HG03135 (cell line): Measurements from ENCODE around the gene UGT1A1.

Experiments used
- ATAC-seq: cut with Tn5 transposase; IDR thresholded peaks from one replicate; pipeline ENCODE4 v1.9.1; 2021; ENCODE audit warnings: mild to moderate bottlenecking, moderate library complexity; ENCODE audit not compliant: unreplicated experiment

UGT1A1 gene

DNA sequence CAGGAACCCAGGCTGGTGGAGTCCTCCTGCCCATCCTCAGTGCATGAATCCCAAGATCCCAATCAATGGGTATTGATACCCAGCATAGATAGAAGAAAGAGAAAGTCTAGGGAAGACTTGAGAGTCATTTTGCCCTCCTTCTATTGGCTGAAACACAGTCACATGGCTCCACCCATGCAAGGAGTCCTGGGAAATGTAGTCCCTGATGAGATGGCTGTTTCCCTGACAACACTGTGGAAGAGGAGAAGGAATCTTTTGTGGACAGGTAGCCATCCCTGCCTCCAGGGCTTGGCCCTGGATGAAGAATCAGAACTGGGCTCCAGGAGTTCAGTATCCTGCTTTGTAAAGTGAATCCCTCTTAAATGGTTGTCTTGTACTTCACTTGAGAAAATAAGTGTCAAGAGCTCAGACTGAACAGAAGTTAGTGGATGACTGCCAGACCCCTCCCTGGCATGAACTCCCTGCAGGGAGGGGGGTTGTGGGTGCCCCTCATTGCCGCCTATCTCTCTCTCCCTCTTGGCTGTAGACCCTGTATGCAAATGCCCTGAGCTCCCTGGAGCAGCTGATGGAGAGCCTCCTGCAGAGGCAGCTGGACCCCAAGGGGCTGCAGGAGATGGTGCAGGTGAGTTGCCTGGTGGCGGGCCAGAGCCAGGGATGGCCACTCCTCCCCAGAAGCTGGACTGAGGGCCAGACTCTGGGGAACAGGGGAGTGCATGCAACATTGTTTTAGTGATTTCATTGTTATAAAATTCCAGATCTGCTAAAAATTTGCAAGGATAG lies 54.2 kb downstream of the UGT1A1 start:
- ATAC-seq: no peak

DNA sequence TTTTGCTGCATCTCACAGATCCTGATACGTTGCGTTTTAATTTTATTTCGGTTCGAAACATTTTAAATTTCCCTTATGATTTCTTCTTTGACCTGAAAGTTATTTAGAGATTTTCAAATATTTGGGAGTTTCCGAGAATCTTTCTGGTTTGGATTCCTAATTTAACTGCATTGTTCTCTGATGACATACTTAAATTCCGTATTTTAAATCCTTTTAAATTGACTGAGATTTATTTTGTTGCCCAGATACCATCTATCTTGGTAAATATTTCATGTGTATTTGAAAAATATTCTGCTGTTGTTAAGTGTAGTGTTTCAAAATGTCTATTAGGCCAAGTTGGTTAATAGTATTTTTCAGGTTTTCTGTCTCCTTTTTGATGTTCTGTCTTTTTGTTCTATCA lies 55.8 kb downstream of the UGT1A1 start:
- no peak for ATAC-seq

DNA sequence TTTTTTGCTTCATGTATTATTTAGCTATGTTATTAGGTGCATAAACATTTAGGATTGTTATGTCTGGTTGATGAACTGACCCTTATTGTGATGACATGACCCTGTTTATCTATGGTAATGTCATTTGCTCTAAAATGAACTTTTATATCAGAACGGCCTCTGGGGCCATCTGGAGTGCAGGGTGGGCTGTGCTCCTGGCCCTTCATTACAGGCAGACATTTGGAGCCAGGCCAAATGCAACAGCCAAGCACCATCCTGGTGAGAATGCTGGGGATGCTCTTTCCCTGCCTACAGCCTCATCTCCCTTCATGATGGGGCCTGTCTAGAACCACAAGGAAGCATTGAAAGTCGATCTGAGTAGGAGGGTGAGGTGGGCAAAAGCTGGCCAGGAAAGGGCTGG lies 56.3 kb downstream of the UGT1A1 start:
- ATAC-seq: no peak

DNA sequence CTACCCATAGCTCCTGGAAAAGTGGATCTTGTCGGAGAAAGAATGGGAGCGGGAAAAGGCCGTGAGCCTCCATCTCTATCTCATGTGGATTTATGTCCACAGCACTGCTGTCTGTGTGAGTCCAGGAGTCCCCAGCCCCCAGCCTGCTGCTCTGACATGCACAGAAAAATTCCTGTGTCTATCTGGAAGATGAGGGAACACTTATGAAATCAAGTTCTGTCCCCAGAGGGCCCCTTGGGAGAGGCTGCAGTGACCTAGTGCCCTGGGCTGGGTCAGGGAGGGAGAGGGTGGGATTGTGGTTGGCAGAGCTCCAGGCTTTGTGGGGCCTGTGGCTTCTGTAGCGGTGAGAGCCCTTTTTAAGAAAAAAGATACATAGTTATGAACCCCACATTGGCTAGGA lies 56.7 kb downstream of the UGT1A1 start:
- no peak for ATAC-seq

DNA sequence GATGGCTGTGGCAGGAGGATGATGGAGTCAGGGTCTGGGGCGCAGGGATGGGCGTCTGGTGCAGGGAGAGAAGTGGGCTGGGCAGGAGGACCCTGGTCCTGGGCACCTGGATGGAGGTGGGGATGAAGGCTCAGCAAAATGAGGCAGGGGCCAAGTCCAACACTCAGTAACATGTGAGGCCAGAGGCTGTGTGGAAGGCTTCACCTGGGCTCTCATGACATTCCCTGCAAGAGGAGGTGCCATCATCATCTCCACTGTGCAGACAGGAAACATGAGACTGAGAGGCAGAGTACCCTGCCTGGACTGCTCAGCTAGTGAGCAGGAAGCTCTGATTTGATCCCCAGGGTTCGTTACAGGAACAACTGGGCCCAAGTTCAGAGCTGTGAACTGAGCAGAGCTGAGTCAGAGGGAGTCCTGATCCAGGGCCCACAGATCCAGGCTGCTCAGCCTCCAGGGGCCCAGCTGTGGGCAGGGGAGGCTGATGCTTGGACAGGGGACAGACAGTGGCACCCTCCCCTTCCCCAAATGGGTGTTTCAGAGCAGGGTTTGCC lies 57.4 kb downstream of the UGT1A1 start:
- ATAC-seq: no peak

DNA sequence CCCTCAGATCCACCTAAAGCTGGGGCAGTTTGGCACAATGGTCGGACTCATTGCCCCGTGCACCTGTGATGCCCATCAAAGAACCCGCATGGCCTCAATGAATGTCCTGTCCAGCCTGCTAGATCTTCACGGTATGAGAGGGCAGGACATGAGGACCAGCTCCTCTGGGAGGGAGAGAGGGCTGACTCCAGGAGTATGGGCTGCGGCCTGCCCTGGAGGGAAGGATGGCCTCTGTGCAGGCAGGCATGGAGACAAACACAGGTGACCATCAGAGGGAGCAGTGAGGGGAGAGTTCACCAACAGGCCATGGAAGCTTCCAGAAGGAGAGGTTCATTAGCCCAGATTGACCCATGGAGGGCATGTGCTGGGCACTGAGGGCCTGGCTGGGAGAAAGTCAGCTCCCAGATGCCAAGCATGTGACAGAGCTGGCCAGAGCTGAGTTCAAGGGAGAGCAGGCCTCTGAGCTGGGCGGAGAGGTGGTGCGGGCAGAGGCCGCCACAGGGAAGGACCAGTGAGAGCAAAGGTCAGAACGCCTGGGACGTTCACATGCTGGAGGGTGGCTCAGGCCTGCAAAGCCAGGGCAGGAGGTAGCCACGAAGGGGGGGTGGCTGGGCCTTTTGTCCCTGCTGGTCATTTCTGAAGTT lies 58.0 kb downstream of the UGT1A1 start:
- ATAC-seq: no peak

DNA sequence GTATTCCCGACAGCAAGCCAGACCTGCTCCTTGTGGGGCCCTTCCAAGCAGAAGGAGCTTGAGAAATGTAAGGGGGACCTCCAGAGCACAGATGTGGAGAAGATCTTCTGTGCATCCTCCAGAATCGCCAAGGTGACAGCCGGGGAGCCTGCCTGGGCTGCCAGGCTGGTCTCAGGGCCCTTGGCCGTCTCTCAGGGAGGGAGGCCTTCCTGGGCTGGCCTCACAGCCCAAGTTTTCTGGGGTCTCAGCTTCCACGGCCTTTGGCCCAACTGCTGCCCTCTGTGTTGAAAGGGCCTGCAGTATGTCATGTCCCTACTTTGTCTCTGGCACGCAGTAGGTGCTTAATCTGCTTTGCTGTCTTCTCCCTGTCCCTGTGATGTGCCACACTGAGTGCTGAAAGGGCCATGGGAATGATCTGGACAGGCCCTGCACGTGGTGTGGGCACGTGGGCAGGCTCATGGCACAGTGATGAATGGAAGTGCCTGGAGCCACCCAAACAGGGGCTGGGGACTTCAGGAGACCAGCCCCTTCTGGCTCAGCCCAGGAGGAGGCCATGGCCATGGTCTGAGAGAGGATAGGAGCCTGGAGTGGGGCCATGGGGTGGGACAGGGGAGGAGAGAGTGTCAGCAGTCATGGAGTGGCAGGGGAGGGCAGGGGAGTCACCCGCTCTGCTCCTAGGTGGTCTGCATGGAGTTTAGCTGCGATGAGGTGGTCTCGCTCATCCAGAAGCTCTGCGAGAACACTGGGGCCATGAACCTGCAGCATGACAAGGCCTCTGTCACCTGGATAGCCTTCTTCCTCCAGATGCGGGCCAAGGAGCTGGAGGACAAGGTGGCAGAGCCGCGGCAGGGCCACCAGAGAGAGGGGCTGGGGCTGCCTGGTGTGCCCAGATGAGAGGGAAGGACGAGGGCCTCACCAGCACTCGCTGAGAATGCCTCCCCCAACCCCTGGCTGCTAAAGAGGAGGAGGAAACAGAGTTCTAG lies 58.9 kb downstream of the UGT1A1 start:
- no peak for ATAC-seq

DNA sequence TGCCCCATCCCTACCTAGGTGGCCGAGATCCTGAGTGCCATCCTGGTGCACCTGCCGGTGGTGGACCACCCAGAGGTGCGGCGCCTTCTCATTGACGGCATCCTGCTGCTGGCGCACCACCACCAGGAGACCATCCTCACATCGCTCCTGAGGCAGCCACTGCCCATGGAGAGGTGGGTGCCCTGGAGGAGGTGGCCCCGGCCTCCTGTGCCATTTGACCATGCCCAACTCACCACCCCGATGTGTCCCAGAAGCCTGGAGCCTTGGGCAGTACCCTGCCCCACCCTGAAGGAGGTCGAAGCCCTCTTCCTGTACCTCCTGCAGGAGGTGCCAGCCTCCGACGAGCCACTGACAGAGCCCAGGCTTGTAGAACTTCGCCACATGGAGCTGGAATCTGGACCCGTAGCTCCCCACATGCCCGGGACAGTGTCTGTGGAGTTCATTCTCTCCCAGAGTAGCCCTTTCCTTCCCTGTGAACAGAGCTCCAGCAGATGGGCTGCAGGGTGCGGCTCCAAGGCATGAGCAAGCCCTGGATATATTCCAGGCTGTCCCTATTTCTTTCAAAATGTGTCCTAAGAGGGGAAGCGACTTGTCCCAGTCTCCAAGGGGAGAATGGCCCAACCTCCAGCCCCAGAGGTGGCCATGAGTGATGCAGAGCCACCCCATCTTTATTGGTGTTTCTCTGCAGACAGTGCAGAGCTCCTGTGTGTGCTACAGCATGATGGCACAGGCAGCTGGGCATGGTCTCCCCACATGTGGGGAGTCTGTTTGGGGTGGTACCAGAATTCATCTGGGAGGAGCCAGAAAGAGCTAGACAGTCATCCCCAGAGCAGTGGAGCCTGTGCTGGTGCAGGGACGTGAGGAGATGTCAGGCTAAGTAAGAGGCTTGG lies 60.1 kb downstream of the UGT1A1 start:
- ATAC-seq: no peak

DNA sequence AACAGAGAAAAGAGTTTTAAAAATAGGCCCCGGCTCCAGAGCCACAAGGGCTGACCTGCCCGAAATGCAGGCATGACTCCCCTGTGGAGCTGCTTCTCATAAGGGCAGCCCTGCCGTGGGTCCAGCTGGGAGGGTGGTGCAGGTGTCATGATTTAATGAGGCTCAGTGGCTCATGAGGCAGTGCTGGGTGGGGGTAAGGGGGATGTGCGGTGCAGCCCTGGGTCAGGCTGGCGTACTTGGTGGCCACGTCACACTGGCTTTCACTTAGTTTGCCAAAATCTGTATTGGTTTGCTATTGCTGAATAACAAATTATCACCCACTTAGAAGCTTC lies 60.7 kb downstream of the UGT1A1 start:
- ATAC-seq: no peak

DNA sequence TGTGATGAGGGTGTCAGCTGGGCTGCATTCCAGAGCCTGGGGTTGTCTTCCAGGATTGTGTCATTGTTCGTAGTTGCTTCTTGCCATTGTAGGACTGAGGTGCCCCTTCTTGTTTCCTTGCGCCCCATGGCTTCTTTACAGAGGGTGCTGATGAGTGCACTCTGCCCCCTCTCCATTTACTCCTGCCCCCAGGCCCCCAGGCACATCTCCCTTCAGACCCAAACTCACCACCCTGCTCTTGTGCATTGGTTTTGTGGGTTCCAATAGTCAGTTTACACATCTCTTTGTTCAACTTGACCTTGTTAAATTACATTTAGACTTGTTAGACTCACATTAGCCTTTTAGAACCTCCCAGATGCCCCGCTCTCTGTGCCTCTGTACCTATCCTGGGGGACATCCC lies 61.1 kb downstream of the UGT1A1 start:
- ATAC-seq: no peak

DNA sequence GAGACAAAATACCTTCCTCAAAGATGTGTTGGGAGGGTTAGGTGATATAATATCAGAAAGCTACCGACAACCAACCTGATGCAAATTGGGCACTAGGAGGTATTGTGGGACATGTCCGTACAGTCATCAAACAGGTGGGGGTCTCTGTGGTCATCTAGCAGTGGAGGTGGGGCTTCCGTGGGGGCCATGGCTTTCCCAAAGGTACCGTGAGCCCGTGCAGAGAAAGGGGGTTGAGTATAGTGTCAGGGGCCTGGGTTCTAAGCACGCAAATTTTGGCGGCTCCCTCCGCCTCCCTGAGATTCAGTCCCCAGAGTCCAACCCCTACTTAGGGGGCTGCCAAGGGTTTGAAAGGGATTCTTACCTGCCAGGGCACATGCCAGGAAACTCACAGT lies 61.6 kb downstream of the UGT1A1 start:
- ATAC-seq: no peak

DNA sequence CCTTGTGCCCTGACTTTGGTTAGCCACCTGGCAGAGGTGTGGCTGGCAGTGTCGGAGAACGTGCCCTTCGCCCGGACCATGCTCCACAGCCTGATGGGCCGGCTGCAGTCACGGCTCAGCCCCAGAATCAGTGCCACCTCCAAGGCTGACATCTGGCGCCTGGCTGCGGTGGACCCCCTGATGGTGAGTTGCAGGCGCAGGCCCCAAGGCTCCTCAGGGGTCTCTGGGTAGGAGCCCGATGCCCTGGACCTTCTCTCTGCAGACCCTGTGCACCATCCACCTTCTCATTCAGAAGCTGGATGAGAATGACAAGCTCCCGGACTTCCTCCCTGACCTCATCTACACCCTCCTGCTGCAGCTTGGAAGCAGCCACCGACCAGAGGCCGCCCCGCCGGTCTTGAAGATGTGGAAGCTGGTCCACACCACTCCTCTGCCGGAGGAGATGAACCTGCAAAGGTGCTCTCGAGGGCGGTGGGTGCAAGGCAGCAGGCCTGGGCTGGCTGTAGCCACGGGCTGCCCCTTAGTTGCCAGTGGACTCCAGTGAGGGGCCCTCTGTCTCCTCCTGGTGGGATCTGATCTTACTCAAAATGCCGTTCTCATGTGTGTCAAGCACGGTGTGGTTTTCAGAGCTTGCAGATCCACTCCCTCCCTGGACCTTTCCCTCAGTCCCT lies 62.2 kb downstream of the UGT1A1 start:
- ATAC-seq: no peak
